Naive thymus-derived CD4-positive, alpha-beta T cell (primary cell): ENCODE results near the gene IGF2BP2. TPM values are rescaled to one million over a fixed set of nuclear protein-coding genes. Genes with fewer than 3 reads are reported as not detected.
"Not testable (repeated sequence)": the region's sequence is repeated elsewhere in the genome, so short reads cannot be mapped to it uniquely, and the experiment has no call there.

Experiments used
- ATAC-seq: fragments of 150-1000 bp; cut with Tn5 transposase; 2 replicates; pipeline ENCODE4 v1.10.0; 2021; ENCODE audit warnings: mild to moderate bottlenecking, moderate library complexity
- CTCF ChIA-PET: fragments of 350-600 bp; sonication (Branson Sonifier 250); formaldehyde crosslinking; loops from one replicate; lab custom pipeline; 2021; ENCODE audit warnings: antibody characterized with exemption; lab: Charles Lee
- POLR2A ChIA-PET: fragments of 350-600 bp; sonication (Branson Sonifier 250); formaldehyde crosslinking; loops from one replicate; lab custom pipeline; 2021; ENCODE audit warnings: antibody characterized with exemption, inconsistent platforms; lab: Charles Lee
- DNase-seq, 9 donors: peaks; one replicate each; pipeline versions ENCODE4 v3.0.0 to v3.0.0-alpha.2; 2020 to 2022; ENCODE audit warnings: mixed read lengths in 1 of 9
- H3K27ac ChIP-seq: one replicate; pipeline ENCODE4 v1.7.0; 2013; ENCODE audit warnings: mild to moderate bottlenecking, low read depth, low read length, moderate library complexity
- H3K27me3 ChIP-seq, 2 donors: one replicate each; pipeline ENCODE4 v1.7.0; 2013; ENCODE audit warnings: low read length in 2 of 2, mild to moderate bottlenecking in 2 of 2, moderate library complexity in 2 of 2; ENCODE audit not compliant: control insufficient read depth in 2 of 2, insufficient read depth in 2 of 2
- H3K36me3 ChIP-seq, 3 experiments: 1 replicate in 2 of 3; 2 replicates in 1 of 3; pipeline ENCODE4 v1.7.0; 2013; ENCODE audit warnings: low read length in 3 of 3, mild to moderate bottlenecking in 3 of 3, moderate library complexity in 1 of 3; ENCODE audit not compliant: insufficient read depth in 3 of 3, control insufficient read depth in 2 of 3
- H3K4me1 ChIP-seq, 2 donors: one replicate each; pipeline ENCODE4 v1.7.0; 2013; ENCODE audit warnings: low read length in 2 of 2, mild to moderate bottlenecking in 2 of 2, moderate library complexity in 1 of 2; ENCODE audit not compliant: control insufficient read depth in 2 of 2, insufficient read depth in 2 of 2
- H3K4me3 ChIP-seq: 2 replicates; pipeline ENCODE4 v1.7.0; 2013; ENCODE audit warnings: mild to moderate bottlenecking, low read length
- H3K9me3 ChIP-seq, 3 experiments: 1 replicate in 2 of 3; 2 replicates in 1 of 3; pipeline ENCODE4 v1.7.0; 2013; ENCODE audit warnings: low read length in 3 of 3; ENCODE audit not compliant: control insufficient read depth in 2 of 3
- H3K27ac Mint-ChIP-seq, 9 donors: one replicate each; pipeline ENCODE4 v1.8.0; 2020 to 2022; ENCODE audit warnings: mixed read lengths in 9 of 9, mild to moderate bottlenecking in 8 of 9, moderate library complexity in 5 of 9, inconsistent platforms in 2 of 9
- H3K27me3 Mint-ChIP-seq, 5 donors: one replicate each; pipeline ENCODE4 v1.8.0; 2021 to 2022; ENCODE audit warnings: mixed read lengths in 5 of 5, mild to moderate bottlenecking in 1 of 5
- H3K36me3 Mint-ChIP-seq, 5 donors: one replicate each; pipeline ENCODE4 v1.8.0; 2020 to 2022; ENCODE audit warnings: mixed read lengths in 5 of 5, mild to moderate bottlenecking in 3 of 5, inconsistent platforms in 1 of 5
- H3K4me1 Mint-ChIP-seq, 7 donors: one replicate each; pipeline ENCODE4 v1.8.0; 2020 to 2022; ENCODE audit warnings: mixed read lengths in 7 of 7, mild to moderate bottlenecking in 3 of 7, inconsistent platforms in 1 of 7
- H3K4me3 Mint-ChIP-seq, 10 donors: one replicate each; pipeline ENCODE4 v1.8.0; 2020 to 2022; ENCODE audit warnings: mild to moderate bottlenecking in 10 of 10, mixed read lengths in 10 of 10, moderate library complexity in 6 of 10, inconsistent platforms in 2 of 10
- H3K9me3 Mint-ChIP-seq, 11 donors: one replicate each; pipeline ENCODE4 v1.8.0; 2020 to 2022; ENCODE audit warnings: mixed read lengths in 11 of 11, mild to moderate bottlenecking in 4 of 11, inconsistent platforms in 1 of 11, moderate library complexity in 1 of 11
- intact Hi-C, 2 donors: fragments of 100-400 bp; cut with micrococcal nuclease; formaldehyde crosslinking; loops; one replicate each; pipeline ENCODE4 v1.15.1; 2023
- polyA plus RNA-seq, 2 donors: library from polyadenylated mRNA; unstranded; fragments of 300-500 nt; fragmentation: Illumina TruSeq; gene quantifications; one replicate each; pipeline ENCODE4 v1.2.3, GENCODE V29; 2021
- total RNA-seq, 6 experiments: library from RNA in 5 of 6; stranded (reverse) in 5 of 6; gene quantifications; 1 replicate in 5 of 6; 2 replicates in 1 of 6; pipeline ENCODE4 v1.2.3 and lab custom pipeline; 2021 to 2026

Gene IGF2BP2
- total and polyA plus RNA-seq, 7 experiments from 2014 or later, result 0.14 to 5.0 (median 0.87) TPM; not detected in 3

DNA sequence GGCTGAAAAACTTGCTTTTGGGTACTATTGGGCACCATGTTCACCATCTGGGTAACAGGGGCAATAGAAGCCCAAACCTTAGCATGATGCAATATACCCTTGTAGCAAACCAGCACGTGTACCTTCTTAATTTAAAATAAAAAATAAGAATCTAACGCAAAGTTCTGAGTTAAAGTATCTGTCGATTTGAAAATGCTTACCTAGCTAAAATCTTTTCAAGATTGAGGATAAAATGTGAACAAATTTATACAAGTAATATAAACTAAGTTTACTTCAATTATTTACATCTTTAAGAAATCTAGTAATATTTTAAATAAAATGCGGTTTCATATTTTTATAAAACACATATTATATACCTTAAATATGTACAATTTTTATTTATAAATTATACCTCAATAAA lies 38.1 kb upstream of the IGF2BP2 start:
- no peak for ATAC-seq
- peaks cover 0 to 13% (median 8%) of the 10 kb centered on the region in 5 donors for H3K27me3 Mint-ChIP-seq
- ChIA-PET POLR2A (no interaction called here), CTCF (no interaction called here)
- H3K27ac Mint-ChIP-seq, result no peak overlapping the region
- Histone ChIP-seq H3K27ac (no peak overlapping the region), H3K4me1 (no peaks in the 10 kb centered on the region), H3K9me3 (no peaks in the 10 kb centered on the region), H3K36me3 (no peaks in the 10 kb centered on the region), H3K4me3 (no peak overlapping the region), H3K27me3 (no peaks in the 10 kb centered on the region)
- DNase-seq, result no peak
- H3K36me3 Mint-ChIP-seq, result peaks cover 0 to 5% (median 0%) of the 10 kb centered on the region in 5 donors
- H3K4me1 Mint-ChIP-seq, result no peaks in the 10 kb centered on the region
- H3K4me3 Mint-ChIP-seq, result no peak overlapping the region
- peaks cover 0 to 6% (median 0%) of the 10 kb centered on the region in 11 donors for H3K9me3 Mint-ChIP-seq
- intact Hi-C loops, result no loop called here

GRCh38 chr3:185859294-185859972 lies 34.6 kb upstream of the IGF2BP2 start:
- Mint-ChIP-seq H3K4me1 (no peaks in the 10 kb centered on the region), H3K27me3 (peaks cover 0 to 12% (median 8%) of the 10 kb centered on the region in 5 donors), H3K4me3 (no peak overlapping the region), H3K36me3 (peaks cover 0 to 14% (median 0%) of the 10 kb centered on the region in 5 donors), H3K9me3 (peaks cover 2 to 28% (median 17%) of the 10 kb centered on the region in 11 donors), H3K27ac (peak overlapping the region in 1 of 9 donors; percentile 3)
- Histone ChIP-seq H3K27ac (no peak overlapping the region), H3K27me3 (no peaks in the 10 kb centered on the region), H3K36me3 (no peaks in the 10 kb centered on the region), H3K4me3 (no peak overlapping the region), H3K9me3 (peaks cover 0 to 7% (median 0%) of the 10 kb centered on the region in 3 experiments), H3K4me1 (no peaks in the 10 kb centered on the region)
- ATAC-seq, result no peak
- ChIA-PET CTCF (no interaction called here), POLR2A (no interaction called here)
- intact Hi-C loops, result no loop called here
- no peak for DNase-seq

GRCh38 chr3:185858502-185859225 lies 33.8 kb upstream of the IGF2BP2 start:
- Mint-ChIP-seq H3K4me3 (no peak overlapping the region), H3K27me3 (peaks cover 0 to 15% (median 8%) of the 10 kb centered on the region in 5 donors), H3K27ac (no peak overlapping the region), H3K4me1 (no peaks in the 10 kb centered on the region), H3K9me3 (peaks cover 2 to 28% (median 17%) of the 10 kb centered on the region in 11 donors), H3K36me3 (peaks cover 0 to 14% (median 0%) of the 10 kb centered on the region in 5 donors)
- Histone ChIP-seq H3K4me1 (no peaks in the 10 kb centered on the region), H3K27me3 (no peaks in the 10 kb centered on the region), H3K27ac (no peak overlapping the region), H3K9me3 (peaks cover 0 to 7% (median 0%) of the 10 kb centered on the region in 3 experiments), H3K36me3 (no peaks in the 10 kb centered on the region), H3K4me3 (no peak overlapping the region)
- intact Hi-C loops, result no loop called here
- ATAC-seq (no peak), DNase-seq (no peak)
- ChIA-PET CTCF (no interaction called here), POLR2A (no interaction called here)

- ChIA-PET CTCF (no interaction called here), POLR2A (no interaction called here)
- no peaks in the 10 kb centered on the region for H3K4me1 Mint-ChIP-seq
- no peak for ATAC-seq
- H3K4me3 Mint-ChIP-seq, result no peak overlapping the region
- H3K27me3 ChIP-seq, result no peaks in the 10 kb centered on the region
- peaks cover 0 to 15% (median 7%) of the 10 kb centered on the region in 5 donors for H3K27me3 Mint-ChIP-seq
- intact Hi-C loops, result no loop called here
- H3K27ac ChIP-seq, result no peak overlapping the region
- H3K36me3 Mint-ChIP-seq, result peaks cover 0 to 14% (median 0%) of the 10 kb centered on the region in 5 donors
- no peak overlapping the region for H3K4me3 ChIP-seq
- DNase-seq, result no peak
- H3K9me3 Mint-ChIP-seq, result peaks cover 2 to 28% (median 17%) of the 10 kb centered on the region in 11 donors
- H3K9me3 ChIP-seq, result peaks cover 0 to 7% (median 0%) of the 10 kb centered on the region in 3 experiments
- H3K4me1 ChIP-seq, result no peaks in the 10 kb centered on the region
- H3K27ac Mint-ChIP-seq, result no peak overlapping the region
- H3K36me3 ChIP-seq, result no peaks in the 10 kb centered on the region
These were observed 32.4 kb upstream of the IGF2BP2 start for GRCh38 chr3:185857208-185857607.

DNA sequence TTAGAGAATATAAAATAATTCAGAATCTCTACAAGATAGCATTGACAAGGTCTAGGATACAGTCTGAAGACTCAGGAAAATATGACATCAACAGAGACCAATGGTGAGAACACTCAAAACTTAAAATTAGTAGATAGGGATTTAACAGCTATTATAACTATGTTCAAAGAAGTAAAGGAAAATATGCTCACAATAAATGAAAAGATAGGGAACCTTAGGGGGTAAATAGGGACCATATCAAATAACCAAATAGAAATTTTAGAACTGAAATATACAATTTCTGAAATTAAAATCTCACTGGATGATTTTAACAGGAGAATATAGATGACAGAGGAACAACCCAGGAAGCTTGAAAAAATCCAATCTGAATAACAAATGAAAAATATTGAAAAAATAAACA lies 31.8 kb upstream of the IGF2BP2 start:
- DNase-seq, result no peak
- H3K27ac Mint-ChIP-seq, result no peak overlapping the region
- no peaks in the 10 kb centered on the region for H3K4me1 Mint-ChIP-seq
- Histone ChIP-seq H3K27me3 (no peaks in the 10 kb centered on the region), H3K36me3 (no peaks in the 10 kb centered on the region), H3K9me3 (peaks cover 0 to 7% (median 0%) of the 10 kb centered on the region in 3 experiments), H3K4me3 (no peak overlapping the region), H3K4me1 (no peaks in the 10 kb centered on the region), H3K27ac (no peak overlapping the region)
- H3K36me3 Mint-ChIP-seq, result peaks cover 0 to 14% (median 0%) of the 10 kb centered on the region in 5 donors
- H3K4me3 Mint-ChIP-seq, result no peak overlapping the region
- peaks cover 2 to 28% (median 17%) of the 10 kb centered on the region in 11 donors for H3K9me3 Mint-ChIP-seq
- POLR2A ChIA-PET, result interaction anchor here (0.8 kb wide), 1 partner anchor 757 kb away, joined by 4 read pairs; no protein-coding TSS in a partner anchor
- no peak for ATAC-seq
- H3K27me3 Mint-ChIP-seq, result peaks cover 0 to 15% (median 7%) of the 10 kb centered on the region in 5 donors
- CTCF ChIA-PET, result no interaction called here
- intact Hi-C loops, result no loop called here

GRCh38 chr3:185853771-185854170 lies 28.9 kb upstream of the IGF2BP2 start:
- H3K36me3 ChIP-seq, H3K36me3 Mint-ChIP-seq, ATAC-seq, POLR2A ChIA-PET, H3K27ac Mint-ChIP-seq, H3K4me3 Mint-ChIP-seq, H3K9me3 ChIP-seq, DNase-seq, H3K27me3 ChIP-seq, H3K4me3 ChIP-seq, H3K27ac ChIP-seq, intact Hi-C loops, H3K4me1 ChIP-seq, H3K4me1 Mint-ChIP-seq: not testable (repeated sequence)
- peaks cover 2 to 28% (median 17%) of the 10 kb centered on the region in 11 donors for H3K9me3 Mint-ChIP-seq
- H3K27me3 Mint-ChIP-seq, result peaks cover 0 to 17% (median 11%) of the 10 kb centered on the region in 5 donors
- CTCF ChIA-PET, result interaction anchor here (0.6 kb wide), 1 partner anchor 1838 kb away, joined by 3 read pairs; no protein-coding TSS in a partner anchor
